Amniotic stem cell (primary cell): ENCODE measurements around the gene LRMDA.

Source experiments
- DNase-seq: peaks from one replicate; lab custom pipeline; 2025; lab: John Stamatoyannopoulos, UW

LRMDA gene

DNA sequence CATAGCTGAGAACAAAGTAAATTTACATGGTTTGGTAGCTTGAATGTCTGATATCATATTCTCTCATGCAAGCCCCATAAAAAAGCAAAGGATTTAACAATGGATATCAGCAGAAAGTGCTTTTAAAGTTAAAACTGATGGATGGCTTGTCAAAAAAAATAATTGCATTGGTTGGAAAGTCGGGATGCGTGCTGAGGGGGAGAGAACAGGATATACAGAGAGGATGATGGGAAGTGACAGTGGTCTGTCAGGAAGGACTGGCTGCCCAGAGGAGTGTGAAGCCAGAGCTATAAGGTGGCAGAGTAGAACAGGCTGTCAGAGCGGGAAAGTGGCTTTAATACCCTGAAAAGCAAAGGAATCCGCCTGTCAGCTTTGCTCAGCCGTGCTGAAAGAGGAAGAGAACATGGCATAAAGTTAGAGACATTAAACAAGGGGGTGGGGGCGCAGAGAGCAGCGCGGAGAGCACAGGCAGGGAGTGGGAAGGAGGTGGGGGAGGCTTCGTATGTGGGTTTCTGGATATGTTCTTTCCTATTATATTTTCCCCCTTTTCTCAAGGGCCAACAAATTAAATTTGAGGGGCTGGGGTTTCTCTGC is 493.0 kb downstream of the LRMDA start:
- DNase-seq = no peak

DNA sequence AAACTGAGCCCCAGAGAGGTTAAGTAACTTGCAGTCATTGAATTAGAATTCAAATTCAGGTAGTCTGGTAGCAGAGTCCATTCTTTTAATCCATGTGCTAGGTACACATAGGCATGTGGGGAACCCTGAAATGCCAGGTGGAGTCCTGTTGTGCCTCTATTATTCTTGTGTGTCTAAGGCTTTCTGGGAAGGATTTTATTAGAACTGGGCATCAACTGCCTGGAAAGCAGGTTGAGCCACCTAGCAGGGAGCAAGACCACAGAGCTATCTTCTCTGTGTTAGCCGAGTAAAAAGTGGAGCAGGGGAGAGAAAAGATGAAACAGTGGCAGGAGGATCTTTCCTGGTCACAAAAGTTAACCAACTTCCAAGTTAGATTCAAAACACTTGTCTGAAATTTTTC is 494.6 kb downstream of the LRMDA start:
- DNase-seq = no peak

DNA sequence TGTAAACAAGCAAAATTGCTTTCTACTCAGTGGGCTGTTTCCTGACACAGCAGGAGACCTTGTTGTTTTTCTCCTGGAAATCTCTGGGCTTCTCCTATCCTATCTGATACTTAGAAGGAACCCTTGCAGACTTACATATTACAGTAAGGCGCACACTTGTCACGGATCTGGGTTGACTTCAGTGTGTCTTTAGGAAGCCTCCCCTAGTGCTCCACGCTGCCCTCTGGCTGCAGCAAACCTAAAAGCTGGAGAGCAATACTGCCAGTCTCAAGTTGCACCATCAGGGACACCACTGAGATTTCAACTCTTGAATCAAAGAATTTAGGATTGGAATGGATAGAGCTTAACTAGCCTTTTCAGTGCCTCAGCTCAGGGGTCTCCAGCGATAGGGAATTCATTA is 495.3 kb downstream of the LRMDA start:
- DNase-seq = no peak

DNA sequence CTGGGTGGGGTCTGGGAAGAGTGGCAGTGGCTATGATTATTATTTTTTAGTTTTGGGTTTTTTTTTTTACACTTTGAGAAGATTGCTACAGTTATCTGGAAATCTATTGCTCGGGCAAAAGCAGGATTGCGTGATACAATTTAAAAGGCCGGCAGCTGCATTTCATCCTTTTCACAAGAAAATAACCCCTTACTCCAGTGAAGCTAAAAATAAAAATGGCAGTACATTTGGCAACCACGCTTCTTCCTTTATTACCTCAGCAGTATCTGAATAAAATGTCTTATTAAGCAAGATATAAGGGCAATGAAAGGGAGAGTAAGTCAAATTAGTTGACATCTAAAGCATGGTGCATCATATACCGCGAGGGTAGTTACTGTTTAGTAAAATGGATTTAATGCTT is 496.8 kb downstream of the LRMDA start:
- no peak for DNase-seq

DNA sequence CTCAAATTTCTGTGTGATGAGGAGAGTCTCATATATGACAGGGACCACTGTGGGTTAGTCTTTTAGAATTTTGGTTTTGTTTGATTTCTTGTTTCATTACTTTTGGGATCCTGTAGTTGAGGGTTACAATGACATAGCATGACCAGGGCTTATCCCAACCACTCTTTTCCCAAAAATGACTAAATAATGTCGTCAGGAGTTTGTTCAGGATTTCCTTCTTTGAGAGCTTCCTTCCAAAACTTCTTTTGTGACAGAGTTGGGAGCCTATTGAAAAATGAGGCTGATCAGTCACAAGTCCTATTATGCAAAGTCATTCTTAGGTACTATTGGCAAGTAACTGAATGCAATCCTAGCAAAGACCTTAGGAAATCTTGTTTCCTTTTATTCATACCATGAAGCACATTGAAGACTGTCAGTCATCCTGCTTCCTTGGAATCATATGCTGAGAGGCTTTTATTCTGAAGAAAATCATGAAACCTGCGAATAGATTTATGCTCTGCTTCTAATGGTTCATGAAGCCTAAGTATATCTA is 498.3 kb downstream of the LRMDA start:
- DNase-seq = no peak

DNA sequence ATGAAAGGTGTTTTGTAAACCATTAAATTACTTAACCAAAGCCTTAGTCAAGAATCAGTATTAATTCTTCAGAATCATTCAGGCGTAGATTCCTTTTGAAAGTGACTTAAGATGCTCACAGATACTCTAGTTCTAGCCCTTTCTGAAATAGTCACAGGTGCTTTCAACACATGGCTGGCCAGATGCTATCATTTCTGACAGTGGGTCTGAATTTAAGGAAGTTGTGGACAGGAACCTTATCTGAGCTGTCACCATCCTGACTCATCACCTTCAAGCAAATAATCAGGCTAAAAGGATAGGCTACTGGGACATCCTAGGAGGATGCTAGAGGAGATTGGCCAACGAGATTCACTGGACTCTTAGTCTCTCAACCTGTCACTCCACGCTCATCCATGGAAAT is 501.5 kb downstream of the LRMDA start:
- no peak for DNase-seq

DNA sequence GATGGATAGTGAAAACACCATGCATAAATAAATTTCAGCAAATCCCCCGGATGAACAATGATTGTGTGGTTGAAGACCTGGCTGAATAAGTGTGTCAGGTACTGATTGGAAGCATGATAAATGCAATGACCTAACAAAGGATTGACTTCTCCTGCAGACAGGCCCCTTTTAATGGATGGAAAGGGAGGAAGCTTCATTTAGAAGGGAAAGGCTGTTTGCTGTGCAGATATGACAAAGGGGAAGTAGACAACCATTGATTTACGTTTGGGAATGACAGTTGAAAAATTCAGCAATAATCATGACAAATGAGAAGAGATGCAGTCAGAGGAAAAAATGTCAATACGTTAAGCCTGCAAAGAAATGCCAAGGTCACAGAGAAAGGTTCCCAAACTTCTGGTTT is 503.8 kb downstream of the LRMDA start:
- no peak for DNase-seq

DNA sequence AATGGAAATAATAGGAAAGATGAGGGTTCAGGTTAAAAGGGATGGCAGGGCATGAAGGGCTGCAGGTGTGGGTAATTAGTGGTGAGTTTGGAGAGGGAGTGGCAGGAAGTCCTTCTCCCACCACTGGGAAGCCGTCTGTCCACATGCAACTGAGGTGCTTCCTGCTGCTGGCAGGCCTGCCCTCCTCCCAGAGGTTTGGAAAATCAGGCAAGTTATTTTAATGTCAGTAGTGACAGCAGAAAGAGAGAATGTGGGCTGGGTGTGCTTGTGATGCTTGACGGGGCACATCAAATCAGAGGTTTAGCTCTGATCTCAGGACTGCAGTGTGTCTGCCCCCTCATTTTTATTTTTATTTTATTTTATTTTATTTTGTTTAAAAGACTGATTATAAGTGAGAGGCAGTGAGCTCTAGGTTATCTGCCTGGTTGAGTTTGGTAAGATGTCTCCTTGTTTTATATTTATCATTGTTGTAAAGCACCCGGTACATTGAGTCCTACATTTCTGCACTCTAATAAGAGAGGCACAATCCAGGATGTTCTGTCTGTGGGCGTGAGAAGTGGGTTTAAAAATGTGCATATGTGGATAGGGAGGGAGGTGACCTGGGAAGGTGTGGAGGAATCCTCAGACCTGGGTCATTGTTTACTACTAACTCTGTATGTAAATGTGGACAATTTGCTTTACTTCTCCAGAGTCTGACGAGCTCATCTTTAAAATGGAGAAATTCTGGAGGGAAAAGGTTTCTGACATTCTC is 504.4 kb downstream of the LRMDA start:
- no peak for DNase-seq

DNA sequence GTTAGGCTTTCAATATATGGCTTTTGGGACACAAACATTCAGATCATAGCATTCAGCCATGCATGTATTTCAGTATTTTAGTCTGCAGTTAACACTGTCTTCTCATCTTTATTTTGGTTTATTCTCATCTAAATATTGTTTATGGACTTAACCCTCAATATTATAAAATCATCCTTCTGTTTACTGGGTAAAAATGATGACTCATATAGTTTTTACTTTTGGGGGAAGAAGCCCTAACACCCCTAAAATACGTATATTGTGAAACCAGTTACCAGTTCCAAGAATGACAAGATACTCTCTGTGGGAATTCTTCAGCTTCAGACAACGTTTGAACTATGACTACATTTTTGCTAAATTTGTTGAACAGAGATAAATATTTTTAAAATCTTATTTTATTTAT is 505.4 kb downstream of the LRMDA start:
- no peak for DNase-seq

DNA sequence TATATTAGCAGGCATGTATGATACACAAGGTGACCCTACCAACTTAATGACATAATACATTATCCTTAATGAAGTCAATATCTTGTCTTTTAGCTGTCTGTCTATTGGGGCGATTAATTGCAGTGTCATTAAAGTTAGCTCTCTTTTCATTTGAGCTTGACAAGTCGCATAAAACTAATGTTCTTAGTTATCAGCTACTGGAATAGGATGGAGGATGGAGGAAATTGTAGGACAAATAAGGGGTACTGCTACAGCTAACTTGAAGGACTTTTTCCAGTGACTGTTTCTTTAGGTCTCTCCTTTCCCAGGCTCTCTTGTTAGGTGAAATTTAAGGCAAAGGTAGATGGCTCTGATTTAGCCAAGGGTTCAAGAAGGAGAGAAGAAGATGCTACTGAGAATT is 506.4 kb downstream of the LRMDA start:
- no peak for DNase-seq

DNA sequence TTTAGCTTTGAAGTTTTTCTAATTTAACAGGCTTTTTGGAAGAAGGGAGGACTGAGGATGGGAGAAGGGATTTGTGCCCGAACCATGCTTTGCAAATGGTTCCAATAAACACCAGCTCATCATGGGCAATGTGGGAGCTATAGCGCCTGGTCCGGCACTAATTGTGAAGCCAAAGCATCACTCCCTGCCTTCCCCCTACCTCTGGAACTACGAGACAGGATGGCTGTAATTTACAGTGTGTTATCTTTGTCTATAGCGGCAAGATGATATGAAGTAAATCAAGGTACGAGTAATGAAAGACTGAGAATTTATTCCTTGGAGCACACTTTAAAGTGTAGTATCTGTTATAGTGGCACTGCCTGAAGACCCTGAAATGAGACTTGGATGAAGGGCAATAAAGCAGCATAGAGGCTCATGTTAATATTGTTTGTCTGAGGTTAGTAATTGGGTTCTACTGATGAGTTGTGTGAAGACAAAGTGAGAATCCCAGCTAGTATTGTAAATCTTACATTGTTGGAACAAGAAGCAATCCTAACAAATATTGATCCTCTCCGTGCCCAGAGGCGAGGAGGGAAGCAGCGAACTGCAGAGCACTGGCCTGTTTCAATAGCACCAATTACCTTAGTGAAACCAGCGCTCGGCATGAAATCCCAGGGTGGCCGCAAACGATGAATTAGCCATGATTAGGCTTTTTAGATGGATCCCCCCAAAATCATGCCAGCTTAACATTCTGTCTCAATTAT is 507.1 kb downstream of the LRMDA start:
- no peak for DNase-seq

DNA sequence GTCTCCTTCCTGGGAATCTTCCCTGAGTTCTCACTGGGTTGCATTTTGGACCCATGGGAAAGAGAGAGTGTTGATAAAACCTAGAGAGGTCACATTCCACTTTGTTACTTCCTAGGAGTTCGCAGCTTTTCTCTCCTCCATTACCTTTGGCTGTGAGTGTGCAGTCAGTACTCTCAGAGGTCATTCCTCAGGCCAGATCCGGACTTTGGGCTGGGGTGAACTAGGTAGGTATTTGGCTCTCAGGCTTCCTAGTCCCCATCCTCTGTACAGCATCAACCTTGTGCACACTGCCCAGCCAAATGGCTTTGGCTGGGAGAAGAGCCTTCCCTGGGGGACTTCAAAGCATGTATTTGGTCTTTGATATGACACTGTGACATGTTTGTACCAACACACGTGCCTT is 508.1 kb downstream of the LRMDA start:
- no peak for DNase-seq

DNA sequence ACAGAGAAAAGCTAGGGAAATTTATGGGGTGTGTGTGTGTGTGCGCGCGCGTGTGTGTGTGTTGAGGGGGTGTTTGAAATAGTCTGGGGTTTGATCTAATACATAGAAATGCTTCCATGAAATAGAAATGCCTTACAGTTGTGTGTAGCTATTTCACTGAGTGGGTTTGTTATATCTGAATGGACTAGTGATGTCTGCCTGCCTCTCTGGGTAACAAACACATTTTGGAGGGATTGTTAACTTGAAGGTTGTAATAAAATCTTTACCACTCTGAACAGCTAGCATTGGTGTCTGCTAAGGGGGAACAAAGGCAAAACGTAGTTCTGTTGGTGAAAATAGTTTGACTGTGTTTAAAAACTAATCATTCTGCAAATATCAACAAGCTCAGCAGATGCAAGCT is 509.3 kb downstream of the LRMDA start:
- DNase-seq = no peak

DNA sequence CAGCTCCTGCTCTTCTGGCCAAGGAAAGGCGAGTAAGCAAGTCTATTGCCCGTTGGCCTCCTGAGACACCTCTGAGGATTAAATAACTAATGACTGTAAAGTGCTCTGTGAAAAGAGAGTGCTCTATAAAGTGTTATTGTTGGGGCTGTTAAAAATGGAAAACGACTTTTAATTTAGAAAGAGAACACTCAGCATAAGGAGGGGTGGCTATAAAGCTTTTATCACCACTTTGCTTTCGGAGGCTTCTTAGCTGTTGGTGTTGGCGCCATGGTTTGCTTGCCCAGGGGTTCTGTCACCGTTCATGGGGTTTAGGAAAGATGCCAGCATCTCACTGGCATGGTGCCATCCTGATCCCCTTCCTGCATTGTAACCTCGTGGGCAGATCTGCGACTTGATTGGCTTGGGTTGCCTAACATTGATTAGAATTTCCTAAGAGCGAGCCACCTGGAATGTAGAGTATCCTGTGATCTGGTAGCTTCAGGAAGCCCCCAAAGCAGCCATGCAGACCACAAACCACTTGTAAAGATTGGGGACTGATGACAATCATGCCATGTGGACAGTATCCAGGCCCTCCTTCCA is 509.9 kb downstream of the LRMDA start:
- no peak for DNase-seq

DNA sequence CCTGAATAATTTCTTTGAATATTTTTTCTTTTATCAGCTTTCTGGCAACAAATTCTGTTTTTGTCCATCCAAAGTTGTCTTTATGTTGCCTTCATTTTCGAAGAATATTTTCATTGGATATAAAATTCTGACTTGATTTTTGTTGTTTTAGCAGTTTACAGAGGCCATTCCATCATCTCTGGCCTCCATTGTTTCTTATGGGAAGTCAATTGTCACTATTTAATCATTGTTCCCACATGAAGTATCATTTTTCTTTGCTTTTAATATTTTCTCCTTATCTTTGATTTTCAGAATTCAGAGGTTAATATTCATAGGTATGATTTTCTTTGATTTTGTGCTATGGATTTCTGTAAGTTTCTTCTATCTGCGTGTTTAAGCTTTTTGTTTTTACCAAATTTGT is 512.6 kb downstream of the LRMDA start:
- no peak for DNase-seq

DNA sequence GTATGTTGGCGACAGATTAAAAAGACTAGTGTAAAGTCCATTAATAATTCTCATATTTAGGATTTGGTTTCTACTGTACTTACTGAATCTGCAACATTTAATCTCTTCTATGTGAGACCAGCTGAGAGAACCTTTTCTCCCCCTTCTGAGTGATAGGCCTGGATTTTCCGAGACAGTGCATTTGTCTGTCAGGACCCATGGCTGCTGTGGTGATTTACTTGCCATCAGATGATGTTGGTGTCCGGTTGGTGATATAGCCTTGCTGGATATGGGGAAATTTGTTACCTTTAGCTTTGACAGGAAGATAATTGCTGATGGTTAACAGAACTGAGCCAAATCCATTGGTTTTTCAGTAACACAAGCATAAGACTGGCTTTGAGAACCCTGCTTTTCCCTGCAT is 517.2 kb downstream of the LRMDA start:
- no peak for DNase-seq

DNA sequence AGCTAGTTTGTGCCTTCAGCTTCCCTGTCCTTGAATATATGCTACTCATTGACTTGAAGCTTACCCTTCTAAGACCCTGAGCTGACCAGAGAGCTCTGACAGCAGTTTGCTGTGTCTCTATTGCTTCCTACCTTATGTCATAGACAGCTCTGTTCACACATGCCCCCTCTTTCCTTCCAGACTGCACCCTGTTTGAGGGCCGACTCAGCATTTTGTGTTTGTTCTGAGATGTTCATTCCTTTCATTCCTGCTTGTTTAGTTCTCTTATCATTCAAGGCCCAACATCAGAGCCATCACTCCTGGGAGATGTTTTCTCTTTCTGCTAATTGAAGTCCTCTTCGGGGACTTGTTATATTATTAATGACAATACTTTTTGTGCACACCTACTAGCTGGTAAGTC is 518.9 kb downstream of the LRMDA start:
- no peak for DNase-seq

DNA sequence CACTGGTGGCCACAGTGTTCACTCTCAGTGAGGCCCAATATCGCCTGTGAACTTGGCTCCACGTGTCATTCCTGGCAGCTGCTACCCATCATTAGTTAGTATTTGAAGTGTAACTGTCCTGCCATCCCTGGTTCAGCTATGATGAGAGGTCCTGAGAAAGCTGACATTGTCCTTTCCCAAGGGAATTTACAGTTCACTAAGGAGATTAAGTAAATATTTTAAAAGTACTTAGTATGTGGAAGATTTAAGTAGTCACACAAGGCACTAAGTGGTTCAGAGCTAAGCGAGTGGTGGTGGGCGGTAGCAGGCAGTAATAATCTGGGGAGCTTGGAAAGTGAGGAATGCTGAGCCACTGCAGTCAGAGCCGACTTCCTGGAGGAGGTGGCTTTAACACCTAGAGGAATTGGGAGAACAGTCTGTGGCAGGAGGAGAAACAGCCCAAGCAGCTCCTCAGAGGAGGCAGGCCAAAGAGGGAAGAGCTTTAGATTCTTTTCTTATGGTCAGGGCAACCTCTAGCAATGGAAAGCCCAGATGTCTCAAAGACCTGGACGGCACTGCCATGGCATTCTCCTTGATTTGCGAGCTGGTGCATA is 519.7 kb downstream of the LRMDA start:
- no peak for DNase-seq

DNA sequence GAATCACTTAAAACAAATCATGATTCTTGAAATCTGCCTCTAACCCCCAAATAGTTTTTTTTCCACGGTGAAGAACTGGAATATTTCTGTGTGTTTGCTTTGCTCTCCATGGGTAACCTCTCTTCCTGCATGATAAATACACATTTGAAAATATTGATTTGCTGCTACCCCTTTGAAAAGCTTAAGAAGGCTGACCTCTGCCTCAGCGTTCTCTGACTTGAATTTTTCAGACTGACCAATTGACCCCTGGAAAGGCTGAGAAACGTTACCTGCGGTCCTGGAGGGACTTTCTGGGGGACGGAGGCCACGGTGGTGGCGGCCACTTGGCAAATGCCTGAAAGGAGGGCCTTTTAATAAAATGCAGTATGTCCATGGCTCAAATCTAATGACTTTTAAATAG is 520.2 kb downstream of the LRMDA start:
- no peak for DNase-seq

DNA sequence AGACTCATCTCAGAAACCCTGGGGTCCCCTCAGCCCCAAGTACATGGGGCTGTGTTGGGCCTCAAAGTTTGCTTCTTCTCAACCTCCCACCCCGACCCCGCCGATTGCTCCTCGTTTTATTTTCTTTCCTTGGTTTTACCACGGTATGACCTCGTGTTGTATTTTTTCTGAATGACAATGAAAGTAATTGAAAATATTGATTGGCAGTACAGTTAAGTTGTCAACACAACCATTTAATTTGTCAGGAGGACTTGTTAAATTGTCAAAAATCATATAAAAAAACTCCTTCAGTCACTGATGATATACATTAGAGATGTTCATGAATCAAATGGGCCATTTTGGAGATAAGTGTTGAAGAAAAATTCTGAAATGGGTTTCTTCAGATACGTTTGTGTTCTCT is 520.7 kb downstream of the LRMDA start:
- DNase-seq = no peak

DNA sequence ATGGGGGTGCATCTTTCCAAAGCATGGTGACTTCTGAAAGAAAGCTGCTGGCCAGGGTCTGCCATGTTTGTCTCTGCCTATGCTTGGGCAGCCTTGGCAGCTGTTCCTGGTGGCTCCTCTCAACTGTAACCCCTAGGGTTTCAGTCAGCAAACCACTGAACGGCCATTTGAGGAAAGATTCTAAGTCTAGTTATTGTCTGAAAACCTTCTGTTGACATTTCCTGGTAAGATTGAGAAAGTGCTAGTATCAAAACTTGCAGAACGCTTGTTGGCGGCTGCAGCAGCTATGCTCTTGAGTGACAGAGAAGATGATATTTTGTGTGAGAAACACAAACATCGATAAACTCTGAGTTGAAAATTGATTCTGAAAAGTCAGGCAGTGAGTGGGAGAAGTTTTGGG is 523.1 kb downstream of the LRMDA start:
- DNase-seq = no peak

DNA sequence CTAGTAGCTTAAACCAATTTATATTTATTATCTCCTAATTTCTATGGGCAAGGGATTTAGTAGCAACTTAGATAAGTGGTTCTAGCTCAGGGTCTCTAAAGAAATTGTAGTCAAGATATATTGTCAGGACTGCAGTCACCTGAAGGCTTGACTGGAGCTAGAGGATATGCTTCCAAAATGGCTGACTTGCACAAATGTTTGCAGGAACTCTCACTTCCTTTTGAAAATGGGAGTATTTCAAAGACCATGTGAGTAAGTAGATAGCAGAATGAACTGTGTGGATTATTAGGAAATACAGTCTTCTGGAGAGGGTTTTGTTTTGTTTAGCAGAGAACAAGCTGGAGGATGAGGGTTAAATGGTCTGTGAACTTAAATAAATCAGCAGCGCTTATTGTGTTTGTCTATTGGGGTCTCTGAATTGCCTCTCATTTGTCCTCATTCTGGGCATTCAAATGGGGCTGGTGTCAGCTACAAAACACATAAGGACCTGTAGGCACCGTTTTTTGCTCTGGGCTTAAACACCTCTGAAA is 524.6 kb downstream of the LRMDA start:
- DNase-seq = no peak
